Erythroblast (primary cell): ENCODE measurements around the gene INHBB.

ENCODE experiments used
- GATA1 ChIP-seq: IDR thresholded peaks from 2 replicates; pipeline ENCODE4 v1.6.1; 2011; ENCODE audit warnings: low read depth, mild to moderate bottlenecking, control low read depth, low read length, moderate library complexity
- POLR2A ChIP-seq: IDR thresholded peaks from 2 replicates; pipeline ENCODE4 v1.6.1; 2011; ENCODE audit warnings: mild to moderate bottlenecking, low read length

DNA sequence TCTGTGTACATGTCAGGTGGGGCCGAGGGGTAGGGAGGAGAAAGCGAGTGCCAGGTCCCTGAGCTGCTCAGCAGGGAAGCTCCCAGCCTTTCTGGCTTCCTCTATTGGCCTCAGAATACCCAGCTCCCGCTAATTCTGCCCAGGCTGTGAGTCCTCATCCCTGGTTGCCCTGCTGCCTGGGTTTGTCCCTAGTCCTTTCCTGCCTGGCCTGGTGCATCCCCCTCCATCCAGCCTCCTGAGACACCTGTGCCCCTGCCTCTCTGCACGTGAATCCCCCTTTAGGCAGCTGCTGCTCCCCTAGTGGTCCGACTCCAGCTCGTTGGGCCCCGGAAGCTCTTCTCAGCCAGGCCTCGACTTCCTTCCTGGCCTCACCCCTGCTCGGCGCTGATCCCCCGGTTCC, 54.6 kb downstream of the INHBB start:
- TF ChIP-seq POLR2A, result no peak
- no peak for TF ChIP-seq GATA1
